Smooth muscle cell (in vitro differentiated cells): ENCODE data around the gene TAF5L. TPM values are rescaled to one million over a fixed set of nuclear protein-coding genes. Genes with fewer than 3 reads are reported as not detected.

ENCODE experiments used
- DNase-seq: peaks from one replicate; lab custom pipeline; 2025; ENCODE audit not compliant: unreplicated experiment; lab: John Stamatoyannopoulos, UW
- H2AFZ ChIP-seq: fragments of 200-600 bp; sonication (generic); 2 replicates; pipeline ENCODE4 v1.6.0; 2016; ENCODE audit warnings: antibody characterized with exemption, low read depth, mild to moderate bottlenecking
- H3F3A ChIP-seq: fragments of 200-600 bp; sonication (generic); 2 replicates; pipeline ENCODE4 v1.6.0; 2017; ENCODE audit warnings: antibody characterized with exemption, low read depth
- H3K27ac ChIP-seq: fragments of 200-600 bp; sonication (generic); 2 replicates; pipeline ENCODE4 v1.5.1; 2016; ENCODE audit warnings: low read depth, mild to moderate bottlenecking
- H3K27me3 ChIP-seq: fragments of 200-600 bp; sonication (generic); 2 replicates; pipeline ENCODE4 v1.6.1; 2016; ENCODE audit warnings: low read depth, mild to moderate bottlenecking
- H3K36me3 ChIP-seq: fragments of 200-600 bp; sonication (generic); 2 replicates; pipeline ENCODE4 v1.5.1; 2016; ENCODE audit warnings: low read depth
- H3K4me1 ChIP-seq: fragments of 200-600 bp; sonication (generic); 2 replicates; pipeline ENCODE4 v1.5.1; 2016; ENCODE audit warnings: low read depth
- H3K4me2 ChIP-seq: fragments of 200-600 bp; sonication (generic); 2 replicates; pipeline ENCODE4 v1.6.0; 2016; ENCODE audit warnings: mild to moderate bottlenecking
- H3K4me3 ChIP-seq: fragments of 200-600 bp; sonication (generic); 2 replicates; pipeline ENCODE4 v1.5.1; 2016; ENCODE audit warnings: mild to moderate bottlenecking
- H3K79me2 ChIP-seq: fragments of 200-600 bp; sonication (generic); 2 replicates; pipeline ENCODE4 v1.6.0; 2016; ENCODE audit warnings: low read depth, mild to moderate bottlenecking
- H3K9ac ChIP-seq: fragments of 200-600 bp; sonication (generic); 2 replicates; pipeline ENCODE4 v1.6.0; 2016; ENCODE audit warnings: low read depth
- H3K9me3 ChIP-seq: fragments of 200-600 bp; sonication (generic); replicated peaks from 2 replicates; pipeline ENCODE4 v1.5.1; 2016; ENCODE audit warnings: low read depth
- H4K20me1 ChIP-seq: fragments of 200-600 bp; sonication (generic); 2 replicates; pipeline ENCODE4 v1.6.0; 2016; ENCODE audit warnings: low read depth
- CTCF ChIP-seq: fragments of 200-600 bp; sonication (generic); IDR thresholded peaks from 2 replicates; pipeline ENCODE4 v1.5.1; 2017; ENCODE audit warnings: borderline replicate concordance, mild to moderate bottlenecking, antibody characterized with exemption; ENCODE audit not compliant: insufficient read depth, poor library complexity, severe bottlenecking
- WGBS: methylation state at CpG from one replicate; pipeline ENCODE4 v1.1.7; 2016; ENCODE audit warnings: low lambda C conversion rate; 5-methylcytosine and 5-hydroxymethylcytosine counted together
- polyA plus RNA-seq: library from polyadenylated mRNA; unstranded; fragments of >200 nt; fragmentation: Nextera tagmentation; extraction: Ambion mirVana; gene quantifications from 2 replicates; pipeline ENCODE4 v1.2.1, GENCODE V29; 2016
- total RNA-seq: library from RNA; depleted of rRNA; stranded (reverse); fragments of >200 nt; gene quantifications from 2 replicates; pipeline ENCODE4 v1.2.3, GENCODE V29; 2014

The TAF5L gene
- total and polyA plus RNA-seq, 2 experiments from 2014 or later, result 3.3 to 11.3 TPM

GRCh38 chr1:229581485-229581884, 44.4 kb downstream of the TAF5L start:
- Histone ChIP-seq H3K4me1 (no peaks in the 10 kb centered on the region), H3K4me2 (no peak overlapping the region), H3K27me3 (no peaks in the 10 kb centered on the region), H2AFZ (no peak overlapping the region), H3K36me3 (no peaks in the 10 kb centered on the region), H3F3A (no peaks in the 10 kb centered on the region), H3K27ac (no peak overlapping the region), H3K9ac (no peak overlapping the region), H3K4me3 (no peak overlapping the region), H3K9me3 (no peaks in the 10 kb centered on the region), H3K79me2 (no peaks in the 10 kb centered on the region), H4K20me1 (no peaks in the 10 kb centered on the region)
- DNase-seq, result no peak
- WGBS, result 88% methylated on average over 3 of the region's 3 CpGs
- TF ChIP-seq CTCF, result no peak

- 68% methylated on average over 9 of the region's 9 CpGs for WGBS
- H3K79me2 ChIP-seq, result no peaks in the 10 kb centered on the region
- no peak overlapping the region for H2AFZ ChIP-seq
- no peak overlapping the region for H3K4me2 ChIP-seq
- DNase-seq, result no peak
- no peaks in the 10 kb centered on the region for H3F3A ChIP-seq
- H3K36me3 ChIP-seq, result no peaks in the 10 kb centered on the region
- no peak overlapping the region for H3K27ac ChIP-seq
- no peak overlapping the region for H3K4me3 ChIP-seq
- H3K9ac ChIP-seq, result no peak overlapping the region
- no peaks in the 10 kb centered on the region for H3K9me3 ChIP-seq
- H4K20me1 ChIP-seq, result no peaks in the 10 kb centered on the region
- H3K27me3 ChIP-seq, result no peaks in the 10 kb centered on the region
- no peak for TF ChIP-seq CTCF
- no peaks in the 10 kb centered on the region for H3K4me1 ChIP-seq
Measured at GRCh38 chr1:229579059-229579673, 46.8 kb downstream of the TAF5L start.

GRCh38 chr1:229578168-229579058, 47.5 kb downstream of the TAF5L start:
- H3K36me3 ChIP-seq, result no peaks in the 10 kb centered on the region
- H3K27me3 ChIP-seq, result no peaks in the 10 kb centered on the region
- H3K9me3 ChIP-seq, result no peaks in the 10 kb centered on the region
- H2AFZ ChIP-seq, result no peak overlapping the region
- no peak overlapping the region for H3K4me3 ChIP-seq
- H3K4me1 ChIP-seq, result no peaks in the 10 kb centered on the region
- no peak for TF ChIP-seq CTCF
- no peak overlapping the region for H3K9ac ChIP-seq
- WGBS, result 88% methylated on average over 14 of the region's 14 CpGs
- no peak overlapping the region for H3K27ac ChIP-seq
- H3K4me2 ChIP-seq, result no peak overlapping the region
- H3F3A ChIP-seq, result no peaks in the 10 kb centered on the region
- H3K79me2 ChIP-seq, result no peaks in the 10 kb centered on the region
- H4K20me1 ChIP-seq, result no peaks in the 10 kb centered on the region
- DNase-seq, result no peak
